T47D (cell line): ENCODE data around the gene TULP4.
A peak's percentile ranks its signal among the peaks of the same experiment; 100 is the strongest.

Experiments
- DNase-seq, 2 experiments: peaks; one replicate each; pipeline versions ENCODE4 v3.0.0 to v3.0.0-alpha.2; 2011 to 2012; ENCODE audit warnings: low read depth in 1 of 2, low spot score in 1 of 2
- JUND ChIP-seq: IDR thresholded peaks from 2 replicates; pipeline ENCODE4 v1.6.1; 2012; ENCODE audit warnings: low read depth
- in situ Hi-C: cut with HindIII; loops from 2 replicates; pipeline ENCODE4 v1.10.0; 2016; ENCODE audit warnings: low sequenced_read_pairs, low pct_unique_long_range_greater_than_20kb

The TULP4 gene

GRCh38 chr6:158531970-158532369, 219.7 kb downstream of the TULP4 start:
- DNase-seq = no peak
- in situ Hi-C loops = no loop called here
- no peak for TF ChIP-seq JUND

DNA sequence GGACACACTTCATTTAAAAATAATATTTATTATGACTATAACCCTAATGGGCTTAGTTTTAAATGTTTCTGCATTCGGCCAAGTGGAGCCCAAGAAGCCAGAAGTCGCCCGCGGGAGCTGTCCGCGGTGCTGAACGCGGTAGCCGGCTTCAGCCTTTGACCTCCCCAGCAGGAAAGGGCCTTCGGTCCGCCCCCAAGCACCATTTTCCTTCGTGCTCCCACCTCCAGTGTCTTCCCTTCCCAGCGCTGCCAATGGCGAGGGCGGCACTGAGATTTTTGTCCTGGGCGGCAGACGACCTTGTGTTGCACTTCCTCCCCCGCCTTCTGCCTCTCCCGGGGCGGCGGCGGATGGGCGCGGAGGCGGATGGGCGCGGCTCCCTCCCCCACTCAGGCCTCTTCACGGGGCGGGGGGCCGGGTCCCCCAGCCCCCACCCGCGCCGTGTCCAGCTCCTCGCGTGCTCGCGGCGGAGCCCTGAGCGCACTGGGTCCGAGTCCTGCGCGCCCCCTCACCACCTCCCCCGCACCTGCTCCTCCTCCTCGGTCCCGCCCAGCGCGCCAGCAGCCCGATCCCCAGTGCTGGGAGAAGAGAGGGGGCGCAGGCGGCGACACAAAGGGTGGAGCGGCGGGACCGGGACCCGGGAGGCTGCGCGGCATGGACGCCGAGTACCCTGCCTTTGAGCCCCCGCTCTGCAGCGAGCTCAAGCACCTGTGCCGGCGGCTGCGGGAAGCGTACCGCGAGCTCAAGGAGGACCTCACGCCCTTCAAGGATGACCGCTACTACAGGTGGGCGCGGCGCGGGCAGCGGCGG, 224.0 kb downstream of the TULP4 start:
- peak; percentile 71 to 81 for DNase-seq
- in situ Hi-C loops = no loop called here
- no peak for TF ChIP-seq JUND

DNA sequence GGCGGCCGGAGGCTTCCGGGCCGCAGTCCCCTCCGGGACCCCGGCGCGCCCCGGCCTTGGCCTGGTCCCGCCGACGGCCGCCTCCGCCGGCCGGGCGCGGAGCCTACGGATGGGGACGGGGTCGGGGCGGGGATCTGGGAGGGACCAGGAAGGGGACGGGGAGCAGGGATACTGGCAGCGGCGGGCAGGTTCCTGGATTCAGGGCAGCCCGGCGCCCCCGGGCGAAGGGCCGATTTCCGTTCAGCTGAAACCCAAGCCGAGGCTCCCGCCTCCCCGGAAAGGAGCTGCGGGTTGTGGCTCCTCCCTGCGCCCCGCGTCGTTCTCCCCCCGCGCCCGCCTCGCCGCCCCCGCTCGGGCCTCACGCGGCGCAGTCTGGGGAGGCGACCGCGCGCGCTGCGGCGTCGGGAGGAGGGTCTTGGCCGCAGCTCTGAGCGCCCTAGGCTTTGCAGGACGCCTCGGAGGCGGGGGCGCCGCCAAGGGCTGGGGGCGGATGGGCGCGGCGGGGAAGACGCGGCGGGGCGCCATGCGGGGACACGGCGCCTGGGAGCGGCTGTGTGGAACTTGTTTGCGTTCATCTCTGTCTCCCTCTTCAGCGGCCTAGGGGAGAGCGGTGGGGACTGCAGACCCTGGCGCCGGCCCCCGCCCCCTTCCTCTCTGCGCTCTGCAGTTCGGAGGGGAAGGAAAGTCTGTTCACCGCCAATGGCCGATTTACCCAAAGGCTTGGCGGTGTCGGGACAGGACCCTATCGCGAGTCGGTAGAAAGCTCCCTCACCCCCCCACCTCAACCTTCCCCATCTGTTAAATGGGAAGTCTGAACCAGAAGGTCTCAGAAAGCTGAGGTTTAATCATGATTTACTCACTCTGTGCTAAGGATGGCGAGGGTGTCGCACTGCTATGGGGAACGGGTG, 224.9 kb downstream of the TULP4 start:
- DNase-seq = peak in 1 of 2 experiments; percentile 19
- in situ Hi-C loops = no loop called here
- no peak for TF ChIP-seq JUND

GRCh38 chr6:158538741-158539140, 226.5 kb downstream of the TULP4 start:
- TF ChIP-seq JUND = no peak
- no peak for DNase-seq
- in situ Hi-C loops = no loop called here

GRCh38 chr6:158539413-158539812, 227.1 kb downstream of the TULP4 start:
- no peak for TF ChIP-seq JUND
- in situ Hi-C loops = no loop called here
- DNase-seq = no peak

- no peak for DNase-seq
- TF ChIP-seq JUND = no peak
- in situ Hi-C loops = no loop called here
These were observed 227.6 kb downstream of the TULP4 start for GRCh38 chr6:158539881-158540280.

DNA sequence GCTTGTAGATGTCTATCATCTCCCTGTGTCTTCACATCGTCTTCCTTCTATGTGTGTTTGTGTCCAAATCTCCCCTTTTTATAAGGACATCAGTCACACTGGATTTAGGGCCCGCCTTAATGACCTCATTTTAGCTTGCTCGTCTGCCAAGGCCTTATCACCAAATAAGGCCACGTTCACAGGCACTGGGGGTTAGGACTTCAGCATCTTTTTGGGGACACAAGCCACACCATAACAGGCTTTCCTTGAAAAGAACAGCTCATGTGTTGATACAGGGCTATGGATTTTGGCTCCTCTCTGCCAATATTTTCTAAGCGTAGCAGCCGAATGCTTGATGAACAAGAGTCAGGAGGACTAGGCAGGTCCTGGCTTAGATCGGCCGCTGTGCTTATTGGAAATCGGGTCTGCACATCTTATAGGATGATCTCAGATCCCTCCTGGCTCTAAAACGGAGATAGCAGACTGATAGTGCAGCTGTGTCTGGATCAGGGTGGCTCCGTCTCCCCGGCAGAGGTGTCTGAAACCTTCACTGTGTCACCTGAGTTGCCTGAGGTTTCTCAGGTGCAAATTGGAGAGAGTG, 231.4 kb downstream of the TULP4 start:
- TF ChIP-seq JUND = no peak
- in situ Hi-C loops = no loop called here
- no peak for DNase-seq

GRCh38 chr6:158544428-158544827, 232.2 kb downstream of the TULP4 start:
- in situ Hi-C loops = no loop called here
- TF ChIP-seq JUND = no peak
- no peak for DNase-seq

DNA sequence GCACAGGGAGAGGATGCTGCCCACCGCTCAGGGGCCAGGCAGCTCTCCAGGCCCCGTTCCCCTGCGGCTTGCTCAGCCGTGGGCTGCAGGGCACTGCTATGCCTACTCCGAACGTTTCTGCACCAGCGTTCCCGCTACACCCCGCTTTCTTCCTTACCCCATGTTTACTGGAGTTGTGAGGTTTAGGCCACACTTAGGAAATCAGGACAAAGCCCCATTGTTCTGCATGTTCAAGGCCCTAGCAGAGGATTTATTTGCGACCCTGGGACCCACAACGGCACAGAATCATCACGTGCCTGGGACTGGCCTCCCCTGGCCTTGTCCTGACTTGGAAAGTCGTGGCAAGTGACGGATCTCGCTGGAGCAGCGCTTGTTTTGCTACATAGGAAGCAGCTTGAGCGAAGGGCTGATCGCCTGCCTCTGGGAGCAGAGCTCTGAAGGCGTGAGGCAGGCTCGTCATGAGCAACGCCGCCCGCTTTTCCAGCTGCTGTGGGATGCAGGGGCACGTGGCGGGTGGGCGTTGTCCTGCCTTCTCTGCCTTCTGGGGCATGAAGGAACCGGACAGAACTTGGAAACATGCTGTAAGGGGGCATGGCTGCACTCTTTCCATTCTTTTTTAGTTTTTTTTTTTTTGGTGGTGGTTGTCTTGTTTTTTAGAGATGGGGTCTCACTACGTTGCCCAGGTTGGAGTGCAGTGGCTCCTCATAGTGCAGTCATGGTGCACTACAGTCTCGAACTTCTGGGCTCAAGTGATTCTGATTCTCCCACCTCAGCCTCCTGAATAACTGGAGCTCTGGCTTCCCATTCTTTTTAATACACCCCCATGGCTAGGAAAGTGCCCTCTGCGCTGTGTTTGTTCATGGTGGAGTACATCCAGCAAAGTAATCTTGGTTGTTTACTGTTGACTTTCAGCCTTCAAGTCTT, 233.0 kb downstream of the TULP4 start:
- in situ Hi-C loops = no loop called here
- DNase-seq = no peak
- no peak for TF ChIP-seq JUND

GRCh38 chr6:158548418-158549161, 236.3 kb downstream of the TULP4 start:
- in situ Hi-C loops = no loop called here
- no peak for TF ChIP-seq JUND
- peak in 1 of 2 experiments; percentile 25 for DNase-seq

DNA sequence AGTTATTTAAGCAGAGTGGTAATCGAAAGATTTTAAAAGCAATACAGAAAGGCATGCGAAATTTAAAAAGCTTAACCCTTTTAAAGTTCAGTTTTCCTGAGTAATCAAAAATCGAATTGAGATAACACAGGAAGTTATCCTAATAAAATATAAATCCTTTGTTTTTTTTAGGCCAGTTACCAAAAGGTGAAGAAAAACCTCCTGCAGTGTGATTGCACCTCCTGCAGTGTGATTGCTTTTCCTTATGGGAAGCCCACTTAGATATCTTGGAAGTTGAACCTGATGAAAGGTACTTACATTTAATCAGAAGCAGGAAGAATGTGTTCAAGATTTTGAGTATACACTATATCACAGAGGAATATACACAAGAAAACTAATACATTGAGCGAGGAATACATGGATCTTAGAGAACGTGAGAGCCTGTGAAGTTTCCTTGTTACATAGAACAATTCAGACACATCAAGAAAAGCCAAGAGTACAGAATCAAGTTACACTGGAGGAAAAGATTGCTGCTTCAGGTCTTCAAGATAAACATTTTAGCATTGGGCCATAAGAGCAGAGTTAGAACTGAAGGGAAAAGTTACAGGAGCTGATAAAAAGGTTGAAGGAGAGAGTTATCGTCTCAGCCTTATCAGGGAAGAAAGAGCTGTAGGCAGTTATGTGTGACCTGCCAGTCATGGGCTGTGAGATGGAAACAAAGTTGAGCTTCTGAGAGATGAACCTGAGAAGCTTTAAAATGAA, 240.0 kb downstream of the TULP4 start:
- no peak for DNase-seq
- TF ChIP-seq JUND = no peak
- in situ Hi-C loops = no loop called here
